Right forelimb (tissue), 1 donor: Measurements from ENCODE around the gene CUZD1.
A peak's percentile ranks its signal among the peaks of the same experiment; 100 is the strongest.
"Not testable (repeated sequence)": the region's sequence is repeated elsewhere in the genome, so short reads cannot be mapped to it uniquely, and the experiment has no call there.

ENCODE experiments used
- DNase-seq: peaks from one replicate; pipeline ENCODE4 v3.0.0-alpha.2; 2018

CUZD1 gene

DNA sequence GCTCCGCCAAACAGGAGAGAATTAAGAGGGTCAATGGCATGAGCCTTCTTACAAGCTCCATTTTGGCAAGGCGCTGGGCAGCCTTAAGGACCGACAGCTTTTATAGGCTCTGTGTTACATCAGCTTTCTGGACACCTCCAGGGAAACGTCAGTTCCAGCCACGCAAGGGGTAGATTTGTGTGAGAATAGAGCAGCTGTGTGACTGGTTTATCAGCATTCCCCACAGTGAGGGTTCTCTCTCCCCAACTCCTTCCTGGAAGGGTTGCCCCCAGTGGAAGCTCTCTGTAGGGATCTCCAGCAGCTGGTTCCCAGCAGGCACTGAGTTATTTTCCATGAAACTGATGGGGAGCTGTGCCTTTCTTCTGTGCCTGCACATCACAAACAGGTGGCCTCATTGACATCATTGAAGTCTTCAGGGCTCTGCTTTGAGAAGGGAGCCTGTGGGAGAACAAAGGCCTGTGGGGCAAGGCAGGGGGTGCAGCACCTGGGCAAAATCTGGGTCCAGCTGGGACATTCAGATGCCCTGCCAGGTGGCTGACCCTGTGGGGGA lies at the start of gene CUZD1:
Gene CUZD1, minus strand, starts transcription at position 75 of the 550 bp plus-strand sequence. Its CDS starts 14 bp downstream, at position 61.
- no peak for DNase-seq

DNA sequence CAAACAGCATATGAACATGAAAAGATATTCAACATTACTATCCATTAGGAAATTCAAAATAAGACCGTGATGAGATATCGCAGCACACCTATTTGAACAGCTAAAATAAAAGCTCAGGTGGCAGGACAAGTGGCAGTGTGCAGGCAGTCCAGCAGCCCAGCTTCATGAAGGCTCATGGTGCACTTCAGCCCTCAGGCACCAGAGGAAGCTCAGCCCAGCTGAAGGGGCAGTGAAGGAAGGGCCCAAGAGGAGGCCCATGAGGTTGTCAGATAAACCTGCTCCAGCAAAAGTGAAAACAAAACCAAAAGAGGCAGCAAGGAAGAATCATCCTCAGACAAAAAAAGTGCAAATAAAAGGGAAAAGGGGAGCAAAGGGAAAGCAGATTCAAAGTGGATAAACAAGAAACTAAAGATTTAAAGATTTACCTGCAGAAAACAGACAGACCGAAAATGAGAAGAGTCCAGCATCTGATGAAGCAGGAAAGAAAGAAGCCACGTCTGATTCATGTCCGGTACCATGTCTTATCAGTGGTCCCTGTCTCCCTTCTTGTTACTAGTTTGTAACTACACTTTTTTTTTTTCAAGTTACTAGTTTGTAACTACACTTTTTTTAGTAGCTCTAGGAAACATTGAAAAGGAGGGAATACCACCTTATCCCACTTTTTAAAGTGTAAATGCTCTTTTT lies 48.7 kb upstream of the CUZD1 start:
- DNase-seq, result no peak

- DNase-seq, result no peak
Observed at GRCh38 chr10:122884166-122884565, 38.5 kb upstream of the CUZD1 start.

- DNase-seq, result no peak
Observed at GRCh38 chr10:122882766-122883165, 37.1 kb upstream of the CUZD1 start.

GRCh38 chr10:122879339-122880273 lies 33.9 kb upstream of the CUZD1 start, which contains the start of gene FAM24B:
Gene FAM24B, minus strand, starts transcription at chr10:122879581. Its CDS starts 29,066 bp downstream, at chr10:122850515.
- peak; percentile 95 for DNase-seq

DNA sequence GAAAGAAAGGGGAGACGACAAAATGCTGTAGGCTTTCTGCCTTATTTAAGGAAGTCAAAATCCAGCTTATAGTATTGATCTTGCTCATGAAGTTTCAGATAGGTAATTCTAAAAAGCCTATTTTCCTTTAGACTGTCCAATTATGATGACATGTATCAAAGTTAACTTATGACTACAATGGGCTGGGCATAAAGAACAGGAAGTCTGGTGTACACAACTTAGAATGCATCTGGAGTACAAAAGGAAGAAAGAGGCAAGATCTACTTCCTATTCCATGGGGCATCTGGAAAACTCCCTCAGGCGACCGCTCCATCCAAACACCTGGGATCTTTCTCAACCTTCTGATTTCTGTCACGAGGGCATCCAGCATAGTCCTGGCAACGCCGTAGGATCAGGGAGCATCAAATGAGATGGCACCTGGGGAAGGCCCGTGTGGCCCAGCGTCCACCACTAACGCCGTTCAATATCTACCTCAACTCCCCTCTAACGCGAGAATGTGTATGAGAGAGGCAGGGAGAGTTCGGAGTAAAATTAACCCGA lies 33.2 kb upstream of the CUZD1 start:
- DNase-seq, result no peak

DNA sequence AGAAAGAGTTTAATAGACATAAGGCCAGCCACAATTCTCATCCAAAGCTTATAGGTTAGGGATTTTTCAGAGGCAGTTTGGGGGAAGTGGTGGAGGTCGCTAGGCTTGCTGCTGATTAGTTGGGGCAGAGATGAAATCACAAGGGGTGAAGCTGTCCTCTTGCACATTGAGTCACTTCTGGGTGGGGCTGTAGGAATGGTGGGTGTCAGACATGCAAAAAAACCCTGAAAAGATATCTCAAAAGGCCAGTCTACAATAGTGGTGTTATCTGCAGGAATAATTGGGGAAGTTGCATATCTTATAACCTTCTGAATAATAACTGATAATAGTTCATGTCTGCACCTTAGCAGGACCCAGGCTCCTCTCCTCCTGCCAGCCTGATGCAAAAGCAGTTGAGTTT lies 31.6 kb upstream of the CUZD1 start:
- DNase-seq, result no peak

GRCh38 chr10:122876467-122876855 lies 30.8 kb upstream of the CUZD1 start:
- no peak for DNase-seq

DNA sequence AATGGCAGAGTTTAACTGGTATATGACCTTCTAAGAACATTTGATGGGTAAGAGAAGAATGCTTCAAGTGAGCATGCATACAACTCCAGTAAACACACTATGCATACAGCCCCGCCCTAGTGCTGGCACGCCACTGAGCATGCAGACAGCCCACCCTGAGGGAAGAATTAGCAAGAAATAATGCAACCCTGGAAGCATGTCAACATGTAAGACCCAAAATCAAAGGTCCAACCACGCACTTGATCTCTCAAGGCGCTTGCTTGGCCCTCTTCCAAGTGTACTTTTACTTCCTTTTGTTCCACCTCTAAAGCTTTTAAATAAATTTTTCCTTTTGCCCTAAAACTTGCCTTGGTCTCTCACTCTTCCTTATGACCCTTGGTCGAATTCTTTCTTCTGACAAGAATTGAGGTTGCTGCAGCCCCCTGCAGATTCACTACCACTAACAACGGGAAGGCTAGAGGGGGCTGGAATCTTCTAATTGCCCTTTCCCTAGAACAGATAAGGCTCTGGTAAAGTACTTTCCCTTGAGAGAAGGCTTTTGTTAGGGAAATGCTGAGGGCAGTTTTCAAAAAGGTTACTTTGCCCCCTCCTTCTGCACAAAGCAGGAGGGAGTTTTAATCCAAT lies 30.3 kb upstream of the CUZD1 start:
- no peak for DNase-seq

DNA sequence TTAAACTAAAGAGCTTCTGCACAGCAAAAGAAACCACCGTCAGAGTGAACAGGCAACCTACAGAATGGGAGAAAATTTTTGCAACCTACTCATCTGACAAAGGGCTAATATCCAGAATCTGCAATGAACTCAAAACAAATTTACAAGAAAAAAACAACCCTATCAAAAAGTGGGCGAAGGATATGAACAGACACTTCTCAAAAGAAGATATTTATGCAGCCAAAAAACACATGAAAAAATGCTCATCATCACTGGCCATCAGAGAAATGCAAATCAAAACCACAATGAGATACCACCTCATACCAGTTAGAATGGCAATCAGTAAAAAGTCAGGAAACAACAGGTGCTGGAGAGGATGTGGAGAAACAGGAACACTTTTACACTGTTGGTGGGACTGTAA lies 26.3 kb upstream of the CUZD1 start:
- DNase-seq, result not testable (repeated sequence)

DNA sequence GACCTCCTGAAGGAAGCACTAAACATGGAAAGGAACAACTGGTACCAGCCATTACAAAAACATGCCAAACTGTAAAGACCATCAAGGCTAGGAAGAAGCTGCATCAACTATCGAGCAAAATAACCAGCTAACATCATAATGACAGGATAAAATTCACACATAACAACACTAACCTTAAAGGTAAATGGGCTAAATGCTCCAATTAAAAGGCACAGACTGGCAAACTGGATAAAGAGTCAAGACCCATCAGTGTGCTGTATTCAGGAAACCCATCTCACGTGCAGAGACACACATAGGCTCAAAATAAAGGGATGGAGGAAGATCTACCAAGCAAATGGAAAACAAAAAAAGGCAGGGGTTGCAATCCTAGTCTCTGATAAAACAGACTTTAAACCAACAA lies 23.1 kb upstream of the CUZD1 start:
- DNase-seq, result not testable (repeated sequence)

GRCh38 chr10:122866757-122867482 lies 21.3 kb upstream of the CUZD1 start:
- not testable (repeated sequence) for DNase-seq

- DNase-seq, result no peak
Observed at GRCh38 chr10:122864901-122865300, 19.2 kb upstream of the CUZD1 start.

DNA sequence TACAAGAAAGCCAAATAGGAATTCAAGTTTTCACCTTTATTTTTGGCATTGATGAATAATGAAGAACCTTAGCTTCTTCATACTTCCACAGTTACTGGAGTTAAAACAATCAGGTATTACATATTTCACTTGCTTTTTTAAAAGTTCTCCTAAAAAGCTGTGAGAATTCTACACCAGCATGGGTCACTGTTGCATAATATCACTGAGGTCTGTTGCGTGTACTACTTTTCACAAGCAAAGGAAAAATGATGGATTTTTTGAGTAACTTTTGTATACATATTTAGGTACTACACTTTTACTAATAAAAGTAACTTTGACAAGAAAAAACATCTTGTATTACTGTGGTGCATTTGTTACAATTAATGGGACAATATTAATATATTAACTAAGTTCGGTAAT lies 18.5 kb upstream of the CUZD1 start:
- no peak for DNase-seq

GRCh38 chr10:122863216-122864193 lies 17.8 kb upstream of the CUZD1 start:
- DNase-seq, result no peak

DNA sequence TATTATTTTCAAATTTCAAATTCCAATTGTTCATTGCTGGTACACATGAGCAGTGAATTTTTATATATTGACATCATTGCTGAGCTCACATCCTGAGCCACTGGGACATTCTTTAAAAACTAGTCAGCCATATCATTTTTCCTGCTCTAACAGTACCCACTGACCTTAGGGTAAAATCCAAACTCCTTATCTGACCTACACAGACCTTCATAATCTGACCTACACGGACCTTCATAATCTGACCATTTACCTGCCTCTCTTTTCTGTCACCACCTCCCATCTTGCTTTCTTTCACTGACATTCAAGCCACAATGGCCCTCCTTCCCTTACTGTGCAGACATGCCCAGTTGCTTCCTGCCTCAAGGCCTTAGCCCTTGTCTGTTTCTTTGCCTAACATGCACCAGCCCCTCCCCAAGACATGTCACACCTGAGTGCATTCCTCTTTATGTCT lies 16.1 kb upstream of the CUZD1 start:
- DNase-seq, result no peak

DNA sequence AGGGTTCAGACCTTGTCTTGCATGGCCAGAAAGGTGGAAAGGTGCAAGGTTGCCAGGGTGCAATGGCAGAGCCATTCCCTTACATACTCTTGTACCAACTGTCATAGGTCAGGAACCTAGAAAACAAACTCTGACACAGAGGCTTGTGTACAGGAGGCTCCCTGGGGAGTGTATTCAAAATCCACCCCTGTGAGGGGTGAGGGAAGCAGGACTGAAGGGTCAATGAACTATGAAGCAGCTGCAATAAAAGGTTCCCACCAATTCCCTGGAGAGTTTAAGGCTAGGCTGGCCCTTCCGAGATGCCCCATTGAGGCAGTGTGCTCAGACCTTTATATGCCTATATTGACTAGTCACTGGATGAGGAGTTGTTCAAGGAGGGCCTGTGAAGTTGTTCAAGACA lies 13.9 kb upstream of the CUZD1 start:
- DNase-seq, result no peak

GRCh38 chr10:122858042-122858441 lies 12.4 kb upstream of the CUZD1 start:
- DNase-seq, result not testable (repeated sequence)

GRCh38 chr10:122856902-122857301 lies 11.2 kb upstream of the CUZD1 start:
- no peak for DNase-seq

DNA sequence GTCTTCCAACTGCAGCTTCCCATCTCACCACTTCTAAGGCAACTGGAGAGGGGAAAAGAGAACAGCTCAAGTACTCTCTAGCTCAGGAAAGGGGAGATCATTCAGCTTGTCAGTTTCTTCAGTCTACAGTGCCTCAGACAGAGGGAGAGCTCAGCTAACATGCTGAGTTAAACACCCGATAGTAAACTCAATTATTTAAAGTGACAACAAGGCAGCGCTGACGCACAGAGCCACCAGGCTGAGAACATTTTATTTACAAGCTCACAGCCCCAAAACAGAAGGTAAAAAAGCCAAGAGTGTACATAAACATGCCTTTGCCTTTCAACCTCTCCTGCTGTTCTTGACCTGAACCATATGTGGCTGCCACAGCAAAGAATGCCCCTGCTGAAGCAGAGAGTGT lies 10.1 kb upstream of the CUZD1 start:
- no peak for DNase-seq

DNA sequence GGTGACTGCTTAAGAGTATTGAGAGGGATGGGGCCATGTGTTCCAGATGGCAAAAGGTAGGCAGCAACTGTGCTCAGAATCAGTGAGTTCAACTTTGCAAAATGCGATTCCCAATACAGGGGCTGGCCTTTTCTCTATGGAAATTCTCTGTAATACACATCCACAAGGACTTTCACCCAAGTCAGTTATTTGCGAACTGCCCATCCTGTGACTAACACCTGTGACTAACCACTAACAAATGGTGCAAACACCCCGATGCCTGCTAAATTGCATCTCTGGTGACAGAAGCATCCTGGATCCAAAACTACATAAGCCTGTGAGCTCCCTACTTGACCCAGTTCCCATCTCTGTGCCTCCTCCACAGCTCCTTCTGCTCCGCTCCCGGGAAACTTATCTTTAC lies 9.0 kb upstream of the CUZD1 start:
- no peak for DNase-seq
